Measurements from ENCODE around the gene PSMD5. TPM values are rescaled to one million over a fixed set of nuclear protein-coding genes. Genes with fewer than 3 reads are reported as not detected.
A peak's percentile ranks its signal among the peaks of the same experiment; 100 is the strongest.

The PSMD5 gene
- total RNA-seq, 6 experiments from 2014 or later = 56.9 to 63.2 (median 60.1) TPM

DNA sequence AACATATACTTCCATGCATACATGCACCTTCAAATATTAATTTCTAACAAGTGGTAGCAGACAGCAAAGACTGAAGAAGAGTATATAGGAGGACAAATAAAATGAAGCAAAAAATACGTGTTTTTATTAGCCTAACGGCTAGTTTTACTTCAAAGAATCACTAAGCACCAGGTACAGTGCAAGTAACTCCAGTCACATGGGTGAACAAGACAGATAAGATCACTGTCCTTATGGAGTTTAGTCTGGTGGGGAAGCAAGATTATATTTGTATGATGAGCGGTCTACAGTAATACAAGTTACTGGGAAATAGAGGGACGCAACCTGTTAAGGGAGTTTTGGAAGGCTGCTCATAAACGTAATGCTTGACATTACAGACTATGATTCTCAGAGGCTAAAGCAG lies 65.5 kb downstream of the PSMD5 start:
- no peaks in the 10 kb centered on the region for H3K4me1 Mint-ChIP-seq (ENCODE audit: low read depth)
- TF ChIP-seq CTCF (IDR thresholded peaks at IDR 0.05) = no peak
- no peak for DNase-seq
- H3K4me3 Mint-ChIP-seq = no peak overlapping the region
- no peaks in the 10 kb centered on the region for H3K9me3 Mint-ChIP-seq
- no peak overlapping the region for H3K27ac Mint-ChIP-seq
- H3K36me3 Mint-ChIP-seq (ENCODE audit: low read depth) = peaks cover 34% of the 10 kb centered on the region
- no peaks in the 10 kb centered on the region for H3K27me3 Mint-ChIP-seq (ENCODE audit: insufficient read depth)

GRCh38 chr9:120776788-120777187 lies 65.9 kb downstream of the PSMD5 start:
- Mint-ChIP-seq H3K9me3 (no peaks in the 10 kb centered on the region), H3K36me3 (ENCODE audit: low read depth) (peaks cover 34% of the 10 kb centered on the region), H3K27ac (no peak overlapping the region), H3K27me3 (ENCODE audit: insufficient read depth) (no peaks in the 10 kb centered on the region), H3K4me1 (ENCODE audit: low read depth) (no peaks in the 10 kb centered on the region), H3K4me3 (no peak overlapping the region)
- no peak for TF ChIP-seq CTCF (IDR thresholded peaks at IDR 0.05)
- no peak for DNase-seq

- no peak overlapping the region for H3K27ac Mint-ChIP-seq
These were observed 66.9 kb downstream of the PSMD5 start for GRCh38 chr9:120775859-120776258.

DNA sequence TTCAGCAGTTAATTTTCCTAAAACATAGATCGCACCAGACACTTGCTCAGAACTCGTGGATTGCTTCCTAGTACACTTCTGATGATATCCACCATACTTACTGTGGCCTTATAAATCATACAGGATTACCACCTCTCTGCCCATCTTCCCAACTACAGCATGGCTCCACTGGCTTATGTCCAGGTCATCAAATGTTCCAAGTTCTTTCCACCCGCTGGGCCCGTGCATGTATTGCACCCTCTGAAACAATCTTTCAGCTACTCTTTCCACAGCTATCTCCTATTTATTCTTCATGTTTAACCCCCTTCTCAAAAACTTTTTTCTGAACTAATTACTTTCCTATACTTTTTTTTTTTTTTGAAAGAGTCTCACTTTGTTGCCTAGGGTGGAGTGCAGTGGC lies 68.0 kb downstream of the PSMD5 start:
- TF ChIP-seq CTCF (IDR thresholded peaks at IDR 0.05) = peak; percentile 35; the same call in 1 of the 2 replicates
- Mint-ChIP-seq H3K4me3 (no peak overlapping the region), H3K27ac (no peak overlapping the region), H3K4me1 (ENCODE audit: low read depth) (no peaks in the 10 kb centered on the region), H3K36me3 (ENCODE audit: low read depth) (peaks cover 39% of the 10 kb centered on the region), H3K9me3 (no peaks in the 10 kb centered on the region), H3K27me3 (ENCODE audit: insufficient read depth) (no peaks in the 10 kb centered on the region)
- DNase-seq = no peak

More at GRCh38 chr9:120775859-120776258, 66.9 kb downstream of the PSMD5 start:
- Mint-ChIP-seq H3K9me3 (no peaks in the 10 kb centered on the region), H3K36me3 (ENCODE audit: low read depth) (peaks cover 39% of the 10 kb centered on the region), H3K27me3 (ENCODE audit: insufficient read depth) (no peaks in the 10 kb centered on the region), H3K4me1 (ENCODE audit: low read depth) (no peaks in the 10 kb centered on the region), H3K4me3 (no peak overlapping the region)
- DNase-seq = no peak
- TF ChIP-seq CTCF (IDR thresholded peaks at IDR 0.05) = no peak

GRCh38 chr9:120773256-120773655 lies 69.5 kb downstream of the PSMD5 start:
- no peak for TF ChIP-seq CTCF (IDR thresholded peaks at IDR 0.05)
- H3K9me3 Mint-ChIP-seq = no peaks in the 10 kb centered on the region
- peaks cover 1% of the 10 kb centered on the region for H3K4me1 Mint-ChIP-seq (ENCODE audit: low read depth)
- no peak for DNase-seq
- H3K27ac Mint-ChIP-seq = no peak overlapping the region
- peaks cover 1% of the 10 kb centered on the region; the same call in 1 of the 2 replicates for H3K27me3 Mint-ChIP-seq (ENCODE audit: insufficient read depth)
- peaks cover 35% of the 10 kb centered on the region for H3K36me3 Mint-ChIP-seq (ENCODE audit: low read depth)
- H3K4me3 Mint-ChIP-seq = no peak overlapping the region

DNA sequence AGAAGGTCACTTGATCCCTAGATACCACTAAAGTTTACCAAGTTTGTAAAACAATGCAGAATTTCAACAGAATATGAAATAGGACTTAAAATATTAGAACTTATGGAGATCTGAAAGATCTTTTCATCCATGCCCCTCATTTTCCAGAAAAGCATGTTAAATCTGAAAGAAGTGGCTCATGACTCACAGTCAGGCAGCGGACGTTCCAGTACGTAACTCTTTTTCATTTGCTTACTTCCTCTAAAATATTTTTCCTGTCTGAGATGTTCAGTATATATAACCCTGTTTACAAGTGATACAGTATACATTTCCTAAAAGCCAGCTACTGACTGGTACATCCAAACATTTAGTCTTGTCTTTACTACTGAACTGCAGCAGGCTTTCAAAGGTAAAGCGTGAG lies 71.8 kb downstream of the PSMD5 start:
- Mint-ChIP-seq H3K36me3 (ENCODE audit: low read depth) (peaks cover 39% of the 10 kb centered on the region), H3K4me3 (no peak overlapping the region), H3K27me3 (ENCODE audit: insufficient read depth) (peaks cover 1% of the 10 kb centered on the region), H3K4me1 (ENCODE audit: low read depth) (peaks cover 13% of the 10 kb centered on the region), H3K9me3 (no peaks in the 10 kb centered on the region), H3K27ac (no peak overlapping the region)
- TF ChIP-seq CTCF (IDR thresholded peaks at IDR 0.05) = no peak
- no peak for DNase-seq
